ENCODE data around the gene KLHDC9. TPM values are rescaled to one million over a fixed set of nuclear protein-coding genes. Genes with fewer than 3 reads are reported as not detected.

Gene KLHDC9
- total RNA-seq, 1 experiment from 2014 or later, result not detected

- peak; percentile 46 to 55 for DNase-seq (ENCODE audit: low read depth in 1 of 2, low spot score in 2 of 2)
- peaks cover 83% of the 10 kb centered on the region for H3K36me3 ChIP-seq
- no peak overlapping the region for H3K27ac ChIP-seq
Measured at GRCh38 chr1:161119092-161119903, 21.1 kb downstream of the KLHDC9 start.

GRCh38 chr1:161121042-161121650 lies 23.0 kb downstream of the KLHDC9 start:
- no peak for DNase-seq (ENCODE audit: low read depth in 1 of 2, low spot score in 2 of 2)
- Histone ChIP-seq H3K4me1 (replicated peaks) (peaks cover 28% of the 10 kb centered on the region), H3K27ac (no peak overlapping the region), H3K9me3 (replicated peaks) (no peaks in the 10 kb centered on the region), H3K27me3 (replicated peaks) (no peaks in the 10 kb centered on the region), H3K36me3 (peaks cover 84% of the 10 kb centered on the region), H3K4me3 (no peak overlapping the region)

More at GRCh38 chr1:161119092-161119903, 21.1 kb downstream of the KLHDC9 start:
- Histone ChIP-seq H3K9me3 (replicated peaks) (no peaks in the 10 kb centered on the region), H3K4me3 (peak overlapping the region; percentile 78; the same call in 1 of the 2 replicates), H3K4me1 (replicated peaks) (peaks cover 44% of the 10 kb centered on the region), H3K27me3 (replicated peaks) (no peaks in the 10 kb centered on the region)

GRCh38 chr1:161121834-161122233 lies 23.7 kb downstream of the KLHDC9 start:
- Histone ChIP-seq H3K27me3 (replicated peaks) (no peaks in the 10 kb centered on the region), H3K4me3 (no peak overlapping the region), H3K36me3 (peaks cover 87% of the 10 kb centered on the region), H3K9me3 (replicated peaks) (no peaks in the 10 kb centered on the region), H3K4me1 (replicated peaks) (peaks cover 23% of the 10 kb centered on the region), H3K27ac (no peak overlapping the region)
- no peak for DNase-seq (ENCODE audit: low read depth in 1 of 2, low spot score in 2 of 2)

- no peak overlapping the region for H3K4me3 ChIP-seq
- H3K27me3 ChIP-seq (replicated peaks), result no peaks in the 10 kb centered on the region
- no peak overlapping the region for H3K27ac ChIP-seq
- H3K4me1 ChIP-seq (replicated peaks), result peaks cover 20% of the 10 kb centered on the region
- no peak for DNase-seq (ENCODE audit: low read depth in 1 of 2, low spot score in 2 of 2)
- peaks cover 93% of the 10 kb centered on the region for H3K36me3 ChIP-seq
- no peaks in the 10 kb centered on the region for H3K9me3 ChIP-seq (replicated peaks)
Measured at GRCh38 chr1:161122967-161123366, 24.8 kb downstream of the KLHDC9 start.

GRCh38 chr1:161127649-161128048 lies 29.5 kb downstream of the KLHDC9 start:
- Histone ChIP-seq H3K4me1 (replicated peaks) (no peaks in the 10 kb centered on the region; the same call in 1 of the 2 replicates), H3K36me3 (peaks cover 84% of the 10 kb centered on the region), H3K27me3 (replicated peaks) (no peaks in the 10 kb centered on the region), H3K27ac (no peak overlapping the region), H3K9me3 (replicated peaks) (no peaks in the 10 kb centered on the region), H3K4me3 (no peak overlapping the region)
- no peak for DNase-seq (ENCODE audit: low read depth in 1 of 2, low spot score in 2 of 2)

DNA sequence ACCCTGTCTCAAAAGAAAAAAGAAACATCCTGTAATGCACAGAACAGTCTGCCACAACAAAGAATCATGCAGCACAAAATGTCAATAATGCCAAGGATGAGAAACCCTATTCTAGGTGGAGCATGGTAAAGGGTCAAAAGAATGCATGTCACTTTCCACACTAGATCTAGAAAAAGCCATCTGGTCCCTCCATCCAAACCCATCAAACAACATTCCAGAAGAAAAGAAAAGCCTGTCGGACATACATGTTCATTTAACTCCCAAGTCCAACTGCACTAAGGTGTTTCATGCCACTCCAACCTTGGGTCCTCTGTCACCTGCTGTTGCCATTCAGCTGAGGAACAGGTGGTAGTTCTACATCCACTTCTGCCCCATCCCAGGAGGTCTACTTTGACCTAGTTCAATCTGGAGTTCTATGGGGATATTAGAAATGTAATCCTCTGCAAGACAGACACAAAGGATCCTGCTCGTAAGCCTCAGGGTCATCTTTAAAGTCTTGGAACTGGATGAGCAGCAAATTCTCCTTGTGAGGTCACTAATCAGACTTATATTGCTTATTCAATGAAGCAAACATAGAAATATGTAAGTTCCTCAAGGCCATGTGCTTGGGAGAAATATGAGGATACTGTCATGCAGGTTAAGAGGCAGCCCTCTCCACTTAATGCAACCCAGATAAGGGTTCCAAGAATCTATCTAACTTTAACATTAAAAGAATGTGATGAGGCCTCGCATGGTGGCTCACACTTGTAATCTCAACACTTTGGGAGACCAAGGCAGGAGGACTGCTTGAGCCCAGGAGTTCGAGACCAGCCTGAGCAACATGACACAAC lies 30.6 kb downstream of the KLHDC9 start:
- H3K36me3 ChIP-seq, result peaks cover 74% of the 10 kb centered on the region

DNA sequence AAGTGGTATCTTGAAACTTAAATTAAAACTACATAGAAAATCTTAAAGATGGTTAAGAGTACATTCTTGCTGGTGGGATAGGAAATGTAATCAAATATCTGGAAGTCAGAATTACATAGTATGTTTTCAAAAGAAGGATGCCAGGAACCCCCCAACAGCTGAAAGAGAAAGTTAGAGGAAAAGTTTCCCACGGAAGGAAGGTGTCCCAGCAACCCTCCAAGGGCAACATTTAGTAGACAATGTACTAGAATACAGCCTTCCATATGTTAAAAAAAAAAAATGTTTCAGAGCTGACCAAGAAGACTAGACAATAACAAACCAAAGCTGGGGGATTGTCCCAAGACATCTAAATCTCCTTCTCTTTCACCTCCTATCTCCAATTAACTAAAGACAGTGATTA lies 32.1 kb downstream of the KLHDC9 start:
- no peak for DNase-seq (ENCODE audit: low read depth in 1 of 2, low spot score in 2 of 2)
- H3K4me3 ChIP-seq, result no peak overlapping the region

More for the DNA sequence above, 30.6 kb downstream of the KLHDC9 start:
- H3K4me1 ChIP-seq (replicated peaks), result peaks cover 3% of the 10 kb centered on the region
- H3K27me3 ChIP-seq (replicated peaks), result no peaks in the 10 kb centered on the region
- H3K4me3 ChIP-seq, result no peak overlapping the region
- no peak overlapping the region for H3K27ac ChIP-seq
- H3K9me3 ChIP-seq (replicated peaks), result no peaks in the 10 kb centered on the region
- DNase-seq (ENCODE audit: low read depth in 1 of 2, low spot score in 2 of 2), result no peak

GRCh38 chr1:161131523-161132409 lies 33.6 kb downstream of the KLHDC9 start:
- peak overlapping the region; percentile 98 for H3K27ac ChIP-seq
- peaks cover 8% of the 10 kb centered on the region for H3K4me1 ChIP-seq (replicated peaks)
- H3K36me3 ChIP-seq, result peaks cover 44% of the 10 kb centered on the region
- H3K4me3 ChIP-seq, result peak overlapping the region; percentile 68
- peak in 1 of 2 experiments; percentile 28 for DNase-seq (ENCODE audit: low read depth in 1 of 2, low spot score in 2 of 2)
- no peaks in the 10 kb centered on the region for H3K27me3 ChIP-seq (replicated peaks)
- no peaks in the 10 kb centered on the region for H3K9me3 ChIP-seq (replicated peaks)

More for the DNA sequence above, 32.1 kb downstream of the KLHDC9 start:
- no peaks in the 10 kb centered on the region for H3K27me3 ChIP-seq (replicated peaks)
- no peak overlapping the region for H3K27ac ChIP-seq
- peaks cover 59% of the 10 kb centered on the region for H3K36me3 ChIP-seq
- no peaks in the 10 kb centered on the region for H3K9me3 ChIP-seq (replicated peaks)
- H3K4me1 ChIP-seq (replicated peaks), result peaks cover 8% of the 10 kb centered on the region

GRCh38 chr1:161132410-161133219 lies 34.5 kb downstream of the KLHDC9 start, which contains the start of gene DEDD:
DEDD (minus strand) TSS chr1:161132667; CDS start chr1:161124462, 8,205 bp downstream.
- peak; percentile 96 to 98 for DNase-seq (ENCODE audit: low read depth in 1 of 2, low spot score in 2 of 2)
- H3K9me3 ChIP-seq (replicated peaks), result no peaks in the 10 kb centered on the region
- H3K4me1 ChIP-seq (replicated peaks), result peaks cover 8% of the 10 kb centered on the region
- H3K4me3 ChIP-seq, result peak within 1 kb of the TSS; percentile 68
- peak within 1 kb of the TSS; percentile 98 for H3K27ac ChIP-seq
- peaks cover 36% of the 10 kb centered on the region for H3K36me3 ChIP-seq
- no peaks in the 10 kb centered on the region for H3K27me3 ChIP-seq (replicated peaks)

DNA sequence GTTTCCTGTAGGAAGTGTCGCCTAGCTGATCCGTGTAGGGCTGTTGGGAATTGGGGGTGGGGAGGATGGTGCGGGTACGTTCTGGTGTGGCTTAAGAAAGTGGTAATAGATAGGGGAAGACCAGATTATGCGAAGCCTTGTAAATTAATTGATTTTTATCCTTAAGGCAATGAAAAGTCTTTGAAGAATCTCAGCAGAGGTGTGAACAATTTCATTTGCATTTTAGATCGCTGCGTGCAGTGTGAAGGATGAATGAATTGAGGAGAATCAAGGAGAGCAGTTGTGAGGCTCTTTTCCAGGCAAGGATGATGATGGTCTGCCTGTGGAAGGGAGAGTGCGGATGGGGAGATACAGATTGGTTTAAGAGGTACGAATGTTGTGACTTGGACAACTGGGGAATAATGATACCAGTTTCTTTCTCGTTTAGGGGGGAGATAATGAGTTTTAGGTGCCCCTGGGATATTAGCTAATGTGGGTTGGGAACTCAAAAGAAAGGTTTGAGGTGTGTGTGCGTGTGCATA lies 35.1 kb downstream of the KLHDC9 start:
- Histone ChIP-seq H3K4me3 (peak overlapping the region; percentile 68), H3K9me3 (replicated peaks) (no peaks in the 10 kb centered on the region), H3K27ac (peak overlapping the region; percentile 98), H3K27me3 (replicated peaks) (no peaks in the 10 kb centered on the region), H3K4me1 (replicated peaks) (peaks cover 8% of the 10 kb centered on the region), H3K36me3 (peaks cover 29% of the 10 kb centered on the region)
- DNase-seq (ENCODE audit: low read depth in 1 of 2, low spot score in 2 of 2), result no peak

GRCh38 chr1:161137881-161138280 lies 39.7 kb downstream of the KLHDC9 start:
- H3K27ac ChIP-seq, result no peak overlapping the region
- DNase-seq (ENCODE audit: low read depth in 1 of 2, low spot score in 2 of 2), result no peak
- no peaks in the 10 kb centered on the region for H3K9me3 ChIP-seq (replicated peaks)
- H3K27me3 ChIP-seq (replicated peaks), result no peaks in the 10 kb centered on the region
- H3K36me3 ChIP-seq, result peaks cover 2% of the 10 kb centered on the region
- H3K4me3 ChIP-seq, result no peak overlapping the region
- H3K4me1 ChIP-seq (replicated peaks), result peaks cover 8% of the 10 kb centered on the region

- Histone ChIP-seq H3K4me3 (no peak overlapping the region), H3K27me3 (replicated peaks) (no peaks in the 10 kb centered on the region), H3K9me3 (replicated peaks) (no peaks in the 10 kb centered on the region), H3K4me1 (replicated peaks) (peaks cover 8% of the 10 kb centered on the region), H3K27ac (no peak overlapping the region), H3K36me3 (peaks cover 2% of the 10 kb centered on the region)
- no peak for DNase-seq (ENCODE audit: low read depth in 1 of 2, low spot score in 2 of 2)
Measured at GRCh38 chr1:161138431-161138830, 40.3 kb downstream of the KLHDC9 start.

All from SJSA1 (cell line).